Femur (tissue), 1 donor: Measurements from ENCODE around the gene KDM1A.
"Not testable (repeated sequence)": the region's sequence is repeated elsewhere in the genome, so short reads cannot be mapped to it uniquely, and the experiment has no call there.

Source experiments
- DNase-seq: peaks from one replicate; pipeline ENCODE4 v3.0.0-alpha.2; 2017

The KDM1A gene

DNA sequence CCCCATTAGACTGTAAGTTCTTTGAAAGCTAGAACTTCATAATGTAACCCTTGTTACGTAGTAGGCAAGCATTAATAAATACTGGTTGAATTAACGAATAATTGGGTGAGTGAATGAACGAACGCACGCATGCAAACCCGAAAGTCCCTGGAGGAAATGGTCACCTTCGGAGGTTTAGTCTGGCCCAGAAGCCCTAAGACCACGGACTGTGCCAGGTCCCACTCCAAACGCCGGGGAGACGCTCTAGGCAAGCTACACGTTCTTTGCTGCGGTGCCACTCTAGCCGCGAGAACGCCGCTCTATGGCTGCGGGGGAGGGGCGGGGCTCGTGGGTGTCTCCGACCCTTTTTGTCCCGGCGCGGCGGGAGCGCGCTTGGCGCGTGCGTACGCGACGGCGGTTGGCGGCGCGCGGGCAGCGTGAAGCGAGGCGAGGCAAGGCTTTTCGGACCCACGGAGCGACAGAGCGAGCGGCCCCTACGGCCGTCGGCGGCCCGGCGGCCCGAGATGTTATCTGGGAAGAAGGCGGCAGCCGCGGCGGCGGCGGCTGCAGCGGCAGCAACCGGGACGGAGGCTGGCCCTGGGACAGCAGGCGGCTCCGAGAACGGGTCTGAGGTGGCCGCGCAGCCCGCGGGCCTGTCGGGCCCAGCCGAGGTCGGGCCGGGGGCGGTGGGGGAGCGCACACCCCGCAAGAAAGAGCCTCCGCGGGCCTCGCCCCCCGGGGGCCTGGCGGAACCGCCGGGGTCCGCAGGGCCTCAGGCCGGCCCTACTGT is at the start of gene KDM1A:
Gene KDM1A (plus strand): TSS at position 375 of the 769 bp plus-strand sequence. CDS start 129 bp downstream, at position 504.
- DNase-seq, result peak; percentile 98

DNA sequence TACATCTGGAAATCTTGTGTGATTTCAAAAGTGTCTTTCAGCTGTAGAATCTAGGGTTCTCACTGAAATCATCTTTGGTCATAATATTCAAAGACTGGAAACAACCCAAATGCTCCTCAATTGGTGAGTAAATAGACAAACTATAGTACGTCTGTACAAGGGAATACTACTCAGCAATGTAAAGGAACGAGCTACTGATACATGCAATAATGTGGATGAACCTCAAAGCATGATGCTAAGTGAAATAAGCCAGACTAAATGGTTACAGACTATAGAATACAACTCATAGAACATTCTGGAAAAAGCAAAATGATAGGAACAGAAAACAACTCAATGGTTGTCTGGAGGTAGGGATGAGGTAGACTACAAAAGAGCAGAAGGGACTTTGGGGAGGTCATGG is 49.2 kb upstream of the KDM1A start:
- no peak for DNase-seq

DNA sequence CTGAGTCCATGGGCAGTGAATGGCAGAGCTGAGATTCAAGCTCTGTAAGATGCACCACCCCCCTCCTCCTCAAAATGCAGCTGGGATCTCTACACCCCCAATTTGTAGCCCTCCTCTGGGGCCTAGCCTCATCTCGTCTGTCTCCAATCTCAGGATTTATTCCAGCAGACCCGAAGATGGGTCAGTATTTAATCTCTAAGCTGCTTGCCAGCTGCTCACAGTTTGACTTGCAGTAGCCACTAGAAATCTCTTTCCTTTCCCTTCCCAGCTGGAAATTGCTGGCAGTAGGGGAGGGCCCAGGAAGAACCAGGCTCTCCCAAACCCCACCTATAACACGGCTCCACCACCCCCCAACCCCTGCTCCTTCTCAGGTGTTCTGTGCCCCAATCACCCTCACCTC is 48.1 kb upstream of the KDM1A start:
- DNase-seq, result no peak

DNA sequence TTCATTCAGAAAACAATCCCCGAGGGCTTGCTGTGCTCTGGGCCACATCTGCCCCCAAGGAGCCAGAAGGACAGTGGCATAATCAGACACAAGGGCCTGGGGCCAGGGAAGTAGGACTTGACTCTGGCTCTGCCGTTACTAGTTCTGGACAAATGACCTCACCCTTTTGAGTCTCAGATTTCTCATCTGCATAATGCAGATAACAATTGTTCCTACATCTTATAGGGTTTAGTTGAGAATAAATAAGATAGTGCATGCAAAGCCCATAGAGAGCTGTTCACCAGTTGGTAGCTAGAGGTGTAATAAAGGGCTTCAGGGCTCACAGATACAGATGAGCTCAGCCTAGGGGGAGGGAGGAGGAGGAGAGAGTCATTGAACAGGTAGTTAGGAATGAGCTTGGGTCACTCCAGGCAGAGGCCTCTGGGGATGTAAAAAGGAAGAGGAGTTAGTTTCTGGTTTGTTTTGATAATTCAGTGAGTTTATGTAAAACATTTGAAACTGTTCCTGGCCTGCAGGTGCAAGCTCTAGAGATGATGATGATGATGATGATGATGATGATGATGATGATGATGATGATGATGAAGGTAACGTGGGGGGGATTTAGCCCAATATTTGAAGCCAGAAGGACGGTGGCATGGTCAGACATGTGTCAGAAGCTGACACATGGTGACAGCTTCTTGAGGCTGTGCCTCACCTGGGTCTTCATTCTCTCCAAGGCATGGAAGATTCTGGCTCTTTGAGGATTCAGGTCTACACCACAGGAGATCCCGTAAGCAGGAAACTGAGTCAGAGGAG is 47.5 kb upstream of the KDM1A start:
- DNase-seq, result no peak

DNA sequence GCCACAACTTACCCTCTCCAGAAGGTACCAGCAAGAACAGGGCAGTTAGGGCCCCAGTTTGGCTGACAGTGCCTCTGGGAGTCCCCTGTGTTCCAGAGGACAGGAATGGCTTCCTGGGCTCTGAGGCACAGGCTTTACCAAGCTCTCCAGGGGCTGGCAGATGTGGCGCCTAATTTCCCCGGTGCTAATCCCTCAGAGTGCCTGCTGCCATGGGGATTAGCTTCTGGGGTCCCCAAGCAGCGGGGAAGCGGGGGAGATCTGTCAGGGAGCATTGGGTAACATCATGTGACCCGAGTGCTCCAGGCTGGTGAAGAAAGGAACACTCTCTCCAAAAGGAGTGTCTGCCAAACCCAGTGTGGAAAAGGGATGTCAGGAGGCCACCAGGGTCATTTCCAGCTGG is 46.5 kb upstream of the KDM1A start, which contains the start of gene LACTBL1:
Gene LACTBL1 (minus strand): TSS at position 107 of the 400 bp plus-strand sequence. CDS start 550 bp downstream, outside the sequence.
- DNase-seq, result no peak

DNA sequence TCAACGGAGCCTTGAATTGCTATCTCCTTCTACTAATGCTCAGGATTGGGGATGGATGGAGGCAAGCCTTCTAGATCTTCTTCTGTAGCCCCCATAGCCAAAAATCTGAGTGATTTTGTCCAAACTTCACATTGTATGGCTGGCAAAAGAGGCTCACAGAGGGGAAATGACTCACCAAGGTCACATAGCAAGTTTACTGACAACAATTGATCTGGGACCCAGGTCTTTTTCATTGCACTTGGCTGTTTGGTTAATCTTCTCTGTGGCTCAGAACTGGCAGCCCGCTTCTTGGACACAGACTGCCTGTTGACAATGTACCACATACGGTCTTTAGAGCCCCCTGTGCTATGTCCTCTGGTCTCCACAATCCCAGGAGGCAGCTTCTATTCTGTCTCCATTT is 43.6 kb upstream of the KDM1A start:
- no peak for DNase-seq

DNA sequence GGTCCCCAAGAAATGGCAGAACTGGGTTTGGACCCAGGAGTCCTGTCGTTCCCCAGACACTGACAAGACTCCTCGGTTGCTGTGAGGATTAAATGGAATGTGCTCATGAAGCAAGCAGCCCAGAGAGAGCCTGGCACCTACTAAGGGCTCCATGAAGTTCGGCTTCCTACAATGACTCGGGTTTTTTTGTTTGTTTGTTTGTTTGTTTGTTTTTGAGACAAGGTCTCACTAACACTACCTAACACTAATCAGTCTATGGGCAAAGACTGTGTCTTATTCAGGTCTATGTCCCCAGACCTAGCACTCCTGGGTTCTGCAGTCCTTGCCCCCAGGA is 43.2 kb upstream of the KDM1A start:
- no peak for DNase-seq

DNA sequence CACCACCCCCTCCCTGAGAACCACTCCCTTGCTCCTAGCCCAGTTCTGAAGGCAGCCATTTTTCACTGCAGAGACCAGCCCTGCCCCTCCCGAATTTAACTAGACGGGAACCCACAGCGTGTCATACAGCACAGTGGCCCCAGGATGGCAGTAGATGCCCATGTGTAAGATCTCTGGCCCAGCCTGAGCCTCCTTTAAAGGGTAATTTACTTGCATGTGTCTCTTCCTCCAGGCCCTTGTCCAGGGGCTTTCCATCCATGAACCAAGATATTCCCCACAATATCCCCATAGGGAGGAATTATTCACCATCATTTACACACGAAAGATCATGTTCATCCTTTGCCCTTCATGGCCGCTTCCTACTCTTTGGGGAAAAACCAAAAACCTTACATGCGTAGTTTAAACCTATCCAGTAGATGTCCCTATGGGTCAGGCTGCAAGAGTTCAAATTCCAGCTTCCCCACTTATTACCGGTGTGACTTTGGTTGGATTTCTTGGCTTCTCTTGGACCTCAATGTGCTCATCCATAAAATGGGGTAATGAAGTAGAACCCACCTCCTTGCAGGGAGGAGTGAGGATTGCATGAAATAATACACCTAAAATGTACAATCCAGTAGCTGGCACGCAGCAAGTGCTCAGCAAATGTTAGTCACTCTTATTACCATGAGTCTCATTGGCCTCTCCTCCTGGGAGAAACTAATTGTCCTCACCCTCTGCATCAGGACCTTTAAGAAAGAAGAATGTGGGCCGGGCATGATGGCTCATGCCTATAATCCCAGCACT is 42.6 kb upstream of the KDM1A start:
- DNase-seq, result peak; percentile 71

DNA sequence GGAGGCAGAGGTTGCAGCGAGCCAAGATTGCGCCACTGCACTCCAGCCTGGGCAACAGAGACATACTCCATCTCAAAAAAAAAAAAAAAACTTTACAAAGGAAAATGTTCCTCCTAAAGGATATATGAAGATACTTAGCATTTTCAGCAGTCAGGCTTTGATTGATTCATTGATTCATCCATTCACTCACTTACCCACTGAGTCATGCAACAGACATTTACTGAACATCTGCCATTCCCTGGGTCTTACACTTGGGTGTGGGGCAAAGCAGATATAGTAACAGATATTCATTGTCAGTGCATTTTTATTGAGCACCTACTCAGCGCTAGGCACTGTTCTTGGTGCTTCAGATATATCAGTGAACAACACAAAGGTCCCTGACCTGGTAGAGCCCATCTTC is 41.0 kb upstream of the KDM1A start:
- no peak for DNase-seq

DNA sequence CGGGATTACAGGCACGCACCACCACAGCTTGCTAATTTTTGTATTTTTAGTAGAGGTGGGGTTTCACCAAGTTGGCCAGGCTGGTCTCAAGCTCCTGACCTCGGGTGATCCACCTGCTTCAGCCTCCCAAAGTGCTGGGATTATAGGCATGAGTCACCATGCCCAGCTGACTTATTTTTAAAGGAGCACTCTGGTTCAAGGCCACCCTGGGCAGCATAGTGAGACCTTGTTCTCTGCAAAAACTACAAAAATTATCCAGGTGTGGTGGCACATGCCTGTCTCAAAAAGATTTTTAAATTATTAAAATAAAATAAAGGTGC is 38.8 kb upstream of the KDM1A start:
- DNase-seq, result not testable (repeated sequence)

DNA sequence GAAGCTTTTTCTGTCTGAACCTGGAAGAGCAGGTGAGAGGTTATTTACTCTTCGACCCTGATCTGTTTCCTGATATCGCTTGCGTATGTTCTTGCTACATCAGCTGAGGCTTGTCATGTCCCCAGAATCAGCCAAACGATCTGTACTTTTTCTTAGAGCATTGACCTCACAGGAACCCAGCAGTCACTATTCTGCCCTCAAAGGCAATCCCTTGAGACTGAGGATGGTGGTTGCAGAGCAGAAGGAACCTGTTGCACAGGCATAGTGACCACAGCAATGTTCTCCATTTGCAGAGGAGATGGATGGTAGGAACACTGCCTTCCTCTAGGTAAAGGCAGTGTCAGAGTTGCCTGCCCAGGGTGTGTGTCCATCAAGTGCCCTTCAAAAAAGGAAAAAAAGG is 35.3 kb upstream of the KDM1A start:
- no peak for DNase-seq

DNA sequence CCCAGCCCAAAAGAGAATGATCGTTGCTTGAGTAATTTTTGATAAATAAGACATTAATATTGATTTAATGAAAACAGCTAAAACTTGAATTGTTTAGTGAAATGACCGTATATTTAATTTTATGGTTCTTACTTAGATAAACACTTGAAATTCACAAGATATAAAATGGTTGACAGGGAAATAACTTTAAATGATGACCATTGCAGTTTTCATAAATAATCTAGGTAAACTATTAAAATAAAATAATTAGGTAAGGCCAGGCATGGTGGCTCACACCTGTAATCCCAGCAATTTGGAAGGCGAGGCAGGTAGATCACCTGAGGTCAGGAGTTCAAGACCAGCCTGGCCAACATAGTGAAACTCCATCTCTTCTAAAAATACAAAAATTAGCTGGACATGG is 26.9 kb upstream of the KDM1A start:
- DNase-seq, result not testable (repeated sequence)

DNA sequence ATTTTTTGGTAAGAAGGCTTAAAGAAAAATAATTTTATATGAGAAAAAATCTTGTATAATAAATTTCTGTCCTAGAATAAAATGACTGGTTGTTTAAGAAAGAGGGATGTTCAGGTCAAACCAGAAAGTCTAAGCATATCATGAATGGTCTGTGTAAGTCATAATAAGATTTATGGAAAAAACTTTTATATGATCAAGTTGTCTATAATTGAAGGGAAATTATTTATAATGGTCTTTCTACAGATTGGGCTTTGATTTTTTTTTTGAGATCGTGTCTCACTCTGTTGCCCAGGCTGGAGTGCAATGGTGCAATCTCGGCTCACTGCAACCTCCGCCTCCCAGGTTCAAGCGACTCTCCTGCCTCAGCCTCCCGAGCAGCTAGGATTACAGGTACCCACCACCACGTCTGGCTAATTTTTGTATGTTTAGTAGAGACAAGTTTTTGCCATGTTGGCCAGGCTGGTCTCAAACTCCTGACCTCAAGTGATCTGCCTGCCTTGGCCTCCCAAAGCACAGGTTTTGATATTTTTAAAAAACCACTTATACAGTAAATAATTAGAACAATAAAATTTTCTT is 26.0 kb upstream of the KDM1A start:
- DNase-seq, result not testable (repeated sequence)

DNA sequence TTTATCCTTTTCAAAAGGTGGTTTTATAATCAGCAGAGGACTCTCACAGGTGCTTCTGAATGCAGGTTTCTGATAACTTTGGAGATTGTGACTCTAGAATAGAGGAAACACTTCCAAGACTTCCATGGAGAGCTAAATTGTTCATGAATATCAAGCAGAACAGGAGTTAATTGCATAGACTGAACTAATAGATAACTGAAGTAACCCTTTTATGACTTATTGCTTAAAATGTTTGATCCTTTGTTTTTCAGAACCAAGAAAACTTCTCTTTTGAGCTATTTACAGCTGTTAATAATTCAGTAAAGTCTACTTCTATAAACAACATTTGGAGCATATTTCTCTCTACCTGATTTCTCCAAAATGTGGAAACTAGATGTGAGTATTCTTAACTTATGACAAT is 23.5 kb upstream of the KDM1A start:
- no peak for DNase-seq

DNA sequence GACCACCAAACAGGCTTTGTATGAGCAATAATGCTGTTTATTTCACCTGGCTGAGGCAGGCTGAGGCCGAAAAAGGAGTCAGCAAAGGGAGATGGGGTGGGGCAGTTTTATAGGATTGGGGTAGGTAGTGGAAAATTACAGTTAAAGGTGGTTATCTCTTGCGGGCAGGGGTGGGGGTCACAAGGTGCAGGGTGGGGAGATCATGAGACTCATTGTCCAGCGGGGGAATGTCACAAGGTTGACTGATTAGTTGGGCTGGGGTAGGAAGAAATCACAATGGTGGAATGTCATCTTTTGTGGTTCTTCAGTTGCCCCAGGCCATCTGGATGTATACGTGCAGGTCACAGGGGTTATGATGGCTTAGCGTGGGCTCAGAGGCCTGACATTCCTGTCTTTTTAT is 21.7 kb upstream of the KDM1A start:
- not testable (repeated sequence) for DNase-seq

DNA sequence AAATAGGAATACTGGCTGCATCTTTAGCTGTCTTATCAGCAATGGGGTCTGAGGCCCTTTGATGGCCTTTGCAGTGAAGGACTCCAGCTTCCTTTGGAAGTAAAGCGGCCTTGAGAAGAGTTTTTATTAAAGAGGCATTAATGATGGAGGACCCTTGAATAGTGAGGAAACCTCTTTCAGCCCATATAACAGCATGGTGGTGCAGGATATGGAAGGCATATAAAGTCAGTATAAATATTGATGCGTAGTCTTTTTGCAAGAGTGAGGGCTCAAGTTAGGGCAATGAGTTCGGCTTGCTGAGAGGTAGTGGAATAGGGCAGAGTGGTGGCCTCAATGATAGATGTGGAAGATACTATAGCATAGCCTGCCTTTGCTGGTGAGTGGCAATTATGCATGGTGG is 19.1 kb upstream of the KDM1A start:
- DNase-seq, result not testable (repeated sequence)

DNA sequence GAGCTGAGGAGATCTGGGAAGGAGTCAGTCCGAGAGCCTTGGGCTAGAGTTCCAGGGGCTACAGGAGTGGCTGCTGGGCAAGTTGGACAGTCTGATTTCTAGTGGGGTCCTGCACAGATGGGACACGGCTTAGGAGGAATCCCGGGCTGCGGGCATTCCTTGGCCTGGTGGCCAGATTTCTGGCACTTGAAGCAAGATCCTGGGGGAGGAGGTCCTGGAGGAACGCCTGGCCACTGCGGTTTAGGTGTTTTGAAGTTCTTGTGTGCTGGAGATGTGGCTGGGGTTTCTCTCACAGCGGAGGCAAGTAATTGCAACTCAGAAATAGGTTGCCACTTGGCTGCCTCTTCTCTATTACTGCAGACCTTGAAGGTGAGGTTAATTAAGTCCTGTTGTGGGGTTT is 17.1 kb upstream of the KDM1A start:
- not testable (repeated sequence) for DNase-seq

DNA sequence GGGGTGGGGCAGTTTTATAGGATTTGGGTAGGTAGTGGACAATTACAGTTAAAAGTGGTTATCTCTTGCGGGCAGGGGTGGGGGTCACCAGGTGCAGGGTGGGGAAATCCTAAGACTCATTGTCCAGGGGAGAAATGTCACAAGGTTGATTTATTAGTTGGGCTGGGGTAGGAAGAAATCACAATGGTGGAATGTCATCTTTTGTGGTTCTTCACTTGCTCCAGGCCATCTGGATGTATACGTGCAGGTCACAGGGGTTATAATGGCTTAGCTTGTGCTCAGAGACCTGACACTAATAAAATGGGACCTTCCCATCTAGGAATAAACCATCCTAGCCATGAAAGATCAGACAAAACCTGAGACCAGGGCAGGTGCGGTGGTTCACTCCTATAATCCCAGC is 15.2 kb upstream of the KDM1A start:
- no peak for DNase-seq

DNA sequence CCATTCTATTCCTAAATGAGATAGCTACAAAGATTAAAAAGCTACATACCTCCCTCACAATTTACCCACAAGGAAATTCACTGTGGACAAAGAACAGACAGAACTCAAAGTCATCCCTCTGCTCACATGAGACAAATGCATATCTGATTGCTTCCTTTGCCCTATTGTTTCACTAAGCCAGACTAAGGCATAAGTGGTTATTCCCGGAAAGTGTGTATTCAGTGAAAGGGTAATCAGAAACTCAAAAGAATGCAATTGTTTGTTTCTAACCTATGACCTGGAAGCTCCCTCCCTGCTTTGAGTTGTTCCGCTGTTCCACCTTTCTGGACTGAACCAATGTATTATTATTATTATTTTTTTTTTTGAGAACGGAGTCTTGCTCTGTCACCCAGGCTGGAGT is 14.5 kb upstream of the KDM1A start:
- DNase-seq, result not testable (repeated sequence)

DNA sequence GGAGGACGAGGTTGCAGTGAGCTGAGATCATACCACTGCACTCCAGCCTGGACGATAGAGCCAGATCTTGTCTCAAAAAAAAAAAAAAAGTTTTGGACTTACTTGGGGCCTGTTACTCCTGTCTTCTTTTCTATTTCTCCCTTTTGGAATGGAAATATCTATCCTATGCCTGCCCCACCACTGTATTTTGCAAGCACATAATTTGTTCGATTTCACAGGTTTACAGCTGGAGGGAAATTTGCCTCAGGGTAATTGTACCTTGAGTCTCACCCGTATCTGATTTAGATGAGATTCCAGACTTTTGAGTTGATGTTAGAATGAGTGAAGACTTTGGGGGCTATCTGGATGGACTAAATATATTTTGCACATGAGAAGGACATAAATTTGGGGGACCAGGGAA is 12.2 kb upstream of the KDM1A start:
- DNase-seq, result no peak

DNA sequence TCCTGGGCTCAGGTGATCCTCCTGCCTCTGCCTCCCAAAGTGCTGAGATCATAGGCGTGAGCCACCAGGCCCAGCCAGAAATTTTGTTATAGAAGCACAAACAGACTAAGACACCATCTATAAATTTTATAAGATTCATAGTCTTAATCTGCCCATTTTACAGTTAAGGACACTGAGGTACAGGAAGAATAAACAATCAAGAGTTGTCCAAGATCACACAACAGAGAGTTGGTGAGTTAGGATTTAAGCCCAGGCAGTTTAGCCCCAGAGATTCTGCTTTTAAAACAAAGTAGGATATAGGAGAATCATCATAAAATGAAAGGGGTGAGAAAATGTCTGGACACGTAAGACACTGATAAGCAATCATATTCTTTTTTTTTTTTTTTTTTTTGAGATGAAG is 10.4 kb upstream of the KDM1A start:
- no peak for DNase-seq

DNA sequence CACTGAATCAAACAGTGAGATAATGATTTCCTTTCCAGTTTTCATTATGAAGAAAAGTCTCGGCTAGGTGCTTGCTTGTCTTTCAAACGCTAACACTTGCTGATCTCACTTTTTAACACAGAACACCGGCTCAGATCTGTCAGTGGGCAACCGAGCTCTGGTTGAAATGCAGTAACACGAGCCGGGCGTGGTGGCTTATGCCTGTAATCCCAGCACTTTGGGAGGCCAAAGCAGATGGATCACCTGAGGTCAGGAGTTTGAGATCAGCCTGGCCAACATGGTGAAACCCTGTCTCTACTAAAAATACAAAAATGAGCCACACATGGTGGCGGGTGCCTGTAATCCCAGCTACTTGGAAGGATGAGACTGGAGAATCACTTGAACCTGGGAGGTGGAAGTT is 9.2 kb upstream of the KDM1A start:
- not testable (repeated sequence) for DNase-seq

DNA sequence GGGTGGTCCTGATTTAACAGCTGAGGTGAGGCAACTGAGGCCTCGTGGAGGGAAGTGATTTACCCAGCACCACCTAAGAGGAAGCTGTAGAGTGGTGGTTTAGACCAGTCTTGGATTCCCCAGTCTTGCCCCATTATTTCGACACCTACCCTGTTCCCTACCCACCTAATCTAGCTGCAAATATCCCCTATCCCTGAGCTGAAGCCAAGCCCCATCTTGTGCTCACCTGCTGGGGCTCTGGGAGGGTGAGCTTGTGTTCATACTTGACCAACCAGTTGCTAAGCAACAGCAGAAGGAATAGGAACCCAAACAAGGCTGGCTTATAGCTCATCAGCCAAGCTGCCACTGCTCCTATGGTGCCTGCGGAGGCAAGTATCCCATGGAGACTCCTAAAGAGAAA is 5.6 kb upstream of the KDM1A start:
- no peak for DNase-seq
